Neural cell (in vitro differentiated cells): ENCODE measurements around the gene KIAA1549. TPM values are rescaled to one million over a fixed set of nuclear protein-coding genes. Genes with fewer than 3 reads are reported as not detected.

Experiments used
- H2AFZ ChIP-seq: fragments of 200-600, 300-800 bp; sonication (generic), shearing (Covaris generic); 2 replicates; pipeline ENCODE4 v1.6.0; 2014; ENCODE audit warnings: low read depth, mild to moderate bottlenecking, antibody characterized with exemption, low read length, moderate library complexity
- H3F3A ChIP-seq: fragments of 200-600 bp; shearing (Covaris generic); 2 replicates; pipeline ENCODE4 v1.6.1; 2016; ENCODE audit warnings: mild to moderate bottlenecking, moderate library complexity, mixed read lengths, antibody characterized with exemption, low read length; ENCODE audit not compliant: insufficient read depth, poor library complexity, severe bottlenecking
- H3K27ac ChIP-seq: fragments of 200-600, 300-800 bp; sonication (generic), shearing (Covaris generic); 2 replicates; pipeline ENCODE4 v1.5.1; 2014; ENCODE audit warnings: mild to moderate bottlenecking, low read length, moderate library complexity
- H3K27me3 ChIP-seq: fragments of 300-800, 200-600 bp; sonication (generic), shearing (Covaris generic); 2 replicates; pipeline ENCODE4 v1.6.0; 2014; ENCODE audit warnings: mild to moderate bottlenecking, low read depth, low read length, moderate library complexity; ENCODE audit not compliant: insufficient read depth
- H3K36me3 ChIP-seq: fragments of 300-800, 200-600 bp; sonication (generic), shearing (Covaris generic); 2 replicates; pipeline ENCODE4 v1.5.1; 2014; ENCODE audit warnings: mild to moderate bottlenecking, antibody characterized with exemption, low read length, moderate library complexity; ENCODE audit not compliant: insufficient read depth
- H3K4me2 ChIP-seq: fragments of 300-800, 200-600 bp; sonication (generic), shearing (Covaris generic); 2 replicates; pipeline ENCODE4 v1.6.0; 2014; ENCODE audit warnings: mild to moderate bottlenecking, low read length
- H3K4me3 ChIP-seq: fragments of 300-800, 200-600 bp; sonication (generic), shearing (Covaris generic); 2 replicates; pipeline ENCODE4 v1.5.1; 2014; ENCODE audit warnings: mild to moderate bottlenecking, low read length, moderate library complexity
- H3K79me2 ChIP-seq: fragments of 200-600 bp; shearing (Covaris generic); replicated peaks from 2 replicates; pipeline ENCODE4 v1.6.0; 2014; ENCODE audit warnings: mild to moderate bottlenecking, low read length, moderate library complexity; ENCODE audit not compliant: insufficient read depth
- H3K9ac ChIP-seq: fragments of 300-800, 200-600 bp; sonication (generic), shearing (Covaris generic); 2 replicates; pipeline ENCODE4 v1.6.1; 2016; ENCODE audit warnings: mild to moderate bottlenecking, low read length, mixed read lengths
- H3K9me2 ChIP-seq: fragments of 200-600 bp; shearing (Covaris generic); 2 replicates; pipeline ENCODE4 v1.6.1; 2016; ENCODE audit warnings: mild to moderate bottlenecking, low read length, mixed read lengths; ENCODE audit not compliant: insufficient read depth
- H3K9me3 ChIP-seq: fragments of 200-600, 300-800 bp; sonication (generic), shearing (Covaris generic); 2 replicates; pipeline ENCODE4 v1.6.1; 2016; ENCODE audit warnings: mild to moderate bottlenecking, mixed run types, low read length, moderate library complexity, mixed read lengths
- H4K20me1 ChIP-seq: fragments of 200-600 bp; shearing (Covaris generic); 2 replicates; pipeline ENCODE4 v1.6.1; 2016; ENCODE audit warnings: mild to moderate bottlenecking, mixed run types; ENCODE audit not compliant: insufficient read depth
- EP300 ChIP-seq: fragments of 450-650 bp; conservative IDR thresholded peaks from 2 replicates; pipeline ENCODE4 v1.6.1; 2014; ENCODE audit warnings: antibody characterized with exemption, mild to moderate bottlenecking, moderate library complexity; ENCODE audit not compliant: poor library complexity, severe bottlenecking
- EZH2 ChIP-seq: fragments of 200-600, 300-800 bp; shearing (Covaris generic), sonication (generic); IDR thresholded peaks from 2 replicates; pipeline ENCODE4 v1.6.1; 2014; ENCODE audit warnings: antibody characterized with exemption, low read length, borderline replicate concordance, mild to moderate bottlenecking; ENCODE audit not compliant: insufficient read depth, poor library complexity, severe bottlenecking
- MXI1 ChIP-seq: fragments of 450-650 bp; conservative IDR thresholded peaks from 2 replicates; pipeline ENCODE4 v1.6.1; 2014; ENCODE audit warnings: antibody characterized with exemption, mild to moderate bottlenecking; ENCODE audit not compliant: poor library complexity, severe bottlenecking
- POLR2AphosphoS5 ChIP-seq: IDR thresholded peaks from 2 replicates; pipeline ENCODE4 v1.6.1; 2012
- RAD21 ChIP-seq: fragments of 450-650 bp; conservative IDR thresholded peaks from 2 replicates; pipeline ENCODE4 v1.6.1; 2014; ENCODE audit warnings: antibody characterized with exemption, mild to moderate bottlenecking, moderate library complexity
- REST ChIP-seq: IDR thresholded peaks from 2 replicates; pipeline ENCODE4 v1.6.1; 2012; ENCODE audit warnings: borderline replicate concordance
- SMC3 ChIP-seq: fragments of 450-650 bp; conservative IDR thresholded peaks from 2 replicates; pipeline ENCODE4 v1.6.1; 2014; ENCODE audit warnings: antibody characterized with exemption, mild to moderate bottlenecking, moderate library complexity; ENCODE audit not compliant: poor library complexity
- TAF1 ChIP-seq: IDR thresholded peaks from 2 replicates; pipeline ENCODE4 v1.6.1; 2012; ENCODE audit warnings: low read depth
- polyA plus RNA-seq: library from polyadenylated mRNA; depleted of rRNA; stranded (reverse); fragments of >200 nt; gene quantifications from 2 replicates; pipeline ENCODE4 v1.2.3, GENCODE V29; 2014
- TF ChIP-seq, protein P1 (sequence below): fragments of 450-650 bp; IDR thresholded peaks from 2 replicates; pipeline ENCODE4 v1.5.1; 2014; ENCODE audit warnings: antibody characterized with exemption, mild to moderate bottlenecking, moderate library complexity; ENCODE audit not compliant: poor library complexity, severe bottlenecking

The KIAA1549 gene
- polyA plus RNA-seq, 1 donor from 2014 or later, result 14.1 TPM

DNA sequence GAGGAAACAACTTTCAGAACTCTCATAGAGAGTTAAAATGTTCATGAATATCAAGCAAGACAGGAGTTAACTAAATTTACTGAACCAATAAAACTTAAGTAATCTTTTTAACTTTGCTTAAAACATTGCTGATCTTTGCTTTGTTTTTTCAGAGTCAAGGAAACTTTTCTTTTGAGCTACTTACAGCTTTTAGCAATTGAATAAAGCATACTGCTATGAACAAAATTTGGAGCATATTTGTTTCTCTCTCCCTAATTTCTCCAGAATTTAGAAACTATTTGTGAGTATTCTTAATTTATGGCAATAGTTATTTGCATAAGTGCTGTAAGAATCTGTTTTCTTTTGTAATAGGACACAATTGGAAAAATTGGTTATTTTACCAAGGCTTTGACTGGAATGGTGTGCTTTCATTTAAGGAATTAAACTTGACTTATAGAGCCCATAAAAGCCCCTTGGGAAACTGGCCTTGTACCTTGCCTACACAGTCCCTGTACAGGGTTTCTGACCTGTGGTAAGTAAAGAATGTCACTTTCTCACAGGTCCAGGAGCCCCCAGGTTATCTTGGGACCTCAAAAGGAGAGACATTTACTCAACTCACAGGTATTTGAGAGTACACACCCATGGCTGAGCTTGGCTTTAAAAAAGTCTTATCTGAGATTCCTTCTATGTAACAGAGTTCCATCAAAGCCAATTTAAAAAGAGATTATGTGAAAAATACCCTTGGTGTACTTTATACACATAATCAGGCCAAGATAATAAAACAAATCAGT lies 23.3 kb upstream of the KIAA1549 start:
- TF ChIP-seq TAF1 (no peak), EZH2 (no peak), MXI1 (no peak), RAD21 (no peak), REST (no peak), EP300 (no peak), SMC3 (no peak), POLR2AphosphoS5 (no peak)
- TF ChIP-seq, protein P1, sequence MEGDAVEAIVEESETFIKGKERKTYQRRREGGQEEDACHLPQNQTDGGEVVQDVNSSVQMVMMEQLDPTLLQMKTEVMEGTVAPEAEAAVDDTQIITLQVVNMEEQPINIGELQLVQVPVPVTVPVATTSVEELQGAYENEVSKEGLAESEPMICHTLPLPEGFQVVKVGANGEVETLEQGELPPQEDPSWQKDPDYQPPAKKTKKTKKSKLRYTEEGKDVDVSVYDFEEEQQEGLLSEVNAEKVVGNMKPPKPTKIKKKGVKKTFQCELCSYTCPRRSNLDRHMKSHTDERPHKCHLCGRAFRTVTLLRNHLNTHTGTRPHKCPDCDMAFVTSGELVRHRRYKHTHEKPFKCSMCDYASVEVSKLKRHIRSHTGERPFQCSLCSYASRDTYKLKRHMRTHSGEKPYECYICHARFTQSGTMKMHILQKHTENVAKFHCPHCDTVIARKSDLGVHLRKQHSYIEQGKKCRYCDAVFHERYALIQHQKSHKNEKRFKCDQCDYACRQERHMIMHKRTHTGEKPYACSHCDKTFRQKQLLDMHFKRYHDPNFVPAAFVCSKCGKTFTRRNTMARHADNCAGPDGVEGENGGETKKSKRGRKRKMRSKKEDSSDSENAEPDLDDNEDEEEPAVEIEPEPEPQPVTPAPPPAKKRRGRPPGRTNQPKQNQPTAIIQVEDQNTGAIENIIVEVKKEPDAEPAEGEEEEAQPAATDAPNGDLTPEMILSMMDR, result no peak
- Histone ChIP-seq H3K9me2 (no peaks in the 10 kb centered on the region), H3K36me3 (no peaks in the 10 kb centered on the region)

GRCh38 chr7:138999414-138999813 lies 18.2 kb upstream of the KIAA1549 start:
- H3K36me3 ChIP-seq, result no peaks in the 10 kb centered on the region
- H3K4me2 ChIP-seq, result no peak overlapping the region
- no peak for TF ChIP-seq REST
- TF ChIP-seq RAD21, result no peak
- TF ChIP-seq EZH2, result no peak
- TF ChIP-seq POLR2AphosphoS5, result no peak
- no peak for TF ChIP-seq MXI1
- TF ChIP-seq, protein P1, result no peak
- no peak for TF ChIP-seq TAF1
- no peak for TF ChIP-seq SMC3
- no peak overlapping the region for H3K4me3 ChIP-seq
- no peaks in the 10 kb centered on the region for H3F3A ChIP-seq
- H3K9me2 ChIP-seq, result no peaks in the 10 kb centered on the region
- H3K27me3 ChIP-seq, result no peaks in the 10 kb centered on the region
- no peaks in the 10 kb centered on the region for H4K20me1 ChIP-seq
- H3K27ac ChIP-seq, result no peak overlapping the region
- no peak overlapping the region for H3K9ac ChIP-seq
- no peaks in the 10 kb centered on the region for H3K9me3 ChIP-seq
- no peak overlapping the region for H2AFZ ChIP-seq
- no peaks in the 10 kb centered on the region for H3K79me2 ChIP-seq

More for the DNA sequence above, 23.3 kb upstream of the KIAA1549 start:
- Histone ChIP-seq H3K9me3 (no peaks in the 10 kb centered on the region), H3K79me2 (no peaks in the 10 kb centered on the region), H3K4me2 (no peak overlapping the region), H3K27me3 (no peaks in the 10 kb centered on the region), H3K27ac (no peak overlapping the region), H2AFZ (no peak overlapping the region), H3K9ac (no peak overlapping the region), H4K20me1 (no peaks in the 10 kb centered on the region), H3F3A (no peaks in the 10 kb centered on the region), H3K4me3 (no peak overlapping the region)
